Loucy (cell line): ENCODE measurements around the gene GOLGA6L10.
"Not testable (repeated sequence)": the region's sequence is repeated elsewhere in the genome, so short reads cannot be mapped to it uniquely, and the experiment has no call there.

Experiments used
- EZH2phosphoT487 ChIP-seq: fragments of 200-600 bp; IDR thresholded peaks from 2 replicates; pipeline ENCODE4 v1.6.1; 2018; ENCODE audit warnings: antibody characterized with exemption, mild to moderate bottlenecking, moderate library complexity, borderline replicate concordance
- TF ChIP-seq, protein P1 (sequence below): fragments of 200-600 bp; sonication (generic); conservative IDR thresholded peaks from 2 replicates; pipeline ENCODE4 v1.5.1; 2014; ENCODE audit warnings: mild to moderate bottlenecking, antibody characterized with exemption, low read length

DNA sequence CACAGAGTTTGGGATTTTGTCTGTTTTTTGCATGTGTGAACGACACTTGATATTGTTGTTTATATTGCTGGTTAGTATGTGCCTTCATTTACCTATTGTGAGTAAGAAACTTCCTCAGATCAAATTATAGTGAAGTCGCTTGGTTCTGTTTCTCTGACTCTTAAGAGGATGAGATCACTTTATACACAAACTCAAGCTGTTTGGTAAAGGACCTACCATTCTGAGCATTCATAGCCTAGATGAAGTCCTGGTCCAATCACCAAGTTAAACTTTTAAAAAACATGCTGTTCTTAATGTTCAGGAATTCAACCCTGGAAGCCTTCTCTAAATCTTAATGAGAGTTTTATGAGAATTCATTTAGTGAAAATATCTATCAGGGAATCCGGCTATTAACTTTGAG lies 15.3 kb upstream of the GOLGA6L10 start:
- TF ChIP-seq, protein P1, sequence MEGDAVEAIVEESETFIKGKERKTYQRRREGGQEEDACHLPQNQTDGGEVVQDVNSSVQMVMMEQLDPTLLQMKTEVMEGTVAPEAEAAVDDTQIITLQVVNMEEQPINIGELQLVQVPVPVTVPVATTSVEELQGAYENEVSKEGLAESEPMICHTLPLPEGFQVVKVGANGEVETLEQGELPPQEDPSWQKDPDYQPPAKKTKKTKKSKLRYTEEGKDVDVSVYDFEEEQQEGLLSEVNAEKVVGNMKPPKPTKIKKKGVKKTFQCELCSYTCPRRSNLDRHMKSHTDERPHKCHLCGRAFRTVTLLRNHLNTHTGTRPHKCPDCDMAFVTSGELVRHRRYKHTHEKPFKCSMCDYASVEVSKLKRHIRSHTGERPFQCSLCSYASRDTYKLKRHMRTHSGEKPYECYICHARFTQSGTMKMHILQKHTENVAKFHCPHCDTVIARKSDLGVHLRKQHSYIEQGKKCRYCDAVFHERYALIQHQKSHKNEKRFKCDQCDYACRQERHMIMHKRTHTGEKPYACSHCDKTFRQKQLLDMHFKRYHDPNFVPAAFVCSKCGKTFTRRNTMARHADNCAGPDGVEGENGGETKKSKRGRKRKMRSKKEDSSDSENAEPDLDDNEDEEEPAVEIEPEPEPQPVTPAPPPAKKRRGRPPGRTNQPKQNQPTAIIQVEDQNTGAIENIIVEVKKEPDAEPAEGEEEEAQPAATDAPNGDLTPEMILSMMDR, result not testable (repeated sequence)
- not testable (repeated sequence) for TF ChIP-seq EZH2phosphoT487
